Measurements from ENCODE around the gene SRPRA. TPM values are rescaled to one million over a fixed set of nuclear protein-coding genes. Genes with fewer than 3 reads are reported as not detected.
"Not testable (repeated sequence)": the region's sequence is repeated elsewhere in the genome, so short reads cannot be mapped to it uniquely, and the experiment has no call there.

SRPRA gene
- polyA plus RNA-seq, 1 donor, result 56.5 TPM

DNA sequence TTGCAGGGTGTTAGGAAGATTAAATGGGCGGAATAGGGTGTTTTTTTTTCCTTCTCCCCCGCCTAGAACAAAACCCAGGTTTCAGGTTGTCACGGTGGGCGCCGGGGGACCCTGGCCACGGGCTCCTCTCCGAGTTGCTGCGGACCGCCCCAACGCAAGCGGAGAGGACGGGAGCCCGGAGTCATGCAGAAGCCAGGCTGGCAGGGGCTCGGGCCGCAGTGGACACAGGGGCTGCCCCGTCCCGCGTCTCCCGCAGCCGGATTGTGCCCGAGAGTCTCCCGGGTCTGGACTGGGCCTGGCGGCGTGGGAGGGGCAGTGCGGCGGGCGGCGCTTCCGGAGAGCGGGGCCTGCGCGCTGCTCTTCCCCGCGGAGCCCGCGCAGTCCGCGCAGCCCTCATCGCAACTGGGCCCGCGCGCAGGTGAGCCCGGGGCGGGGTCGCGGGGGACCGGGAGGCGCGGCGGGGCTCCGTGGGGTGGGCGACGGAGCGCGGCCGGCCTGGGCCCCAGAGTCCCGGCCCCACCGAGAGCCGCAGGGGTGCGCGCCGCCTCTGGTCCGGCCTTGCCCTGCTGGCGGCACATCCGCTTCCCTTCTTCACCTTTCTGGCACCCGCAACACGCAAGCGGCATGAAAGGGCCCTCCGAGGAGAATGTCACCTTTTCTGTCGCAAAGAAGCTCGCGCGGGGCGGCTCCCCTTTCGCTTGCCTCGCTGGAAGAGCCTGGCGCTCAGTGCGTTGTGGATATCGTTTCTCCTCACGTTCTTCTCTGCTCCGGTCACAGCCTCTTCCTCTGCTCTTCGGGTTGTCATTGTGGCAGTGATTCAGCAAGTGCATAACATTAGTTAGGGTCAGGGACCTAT is 14.3 kb upstream of the SRPRA start, which contains the start of gene TIRAP:
TIRAP (plus strand) TSS at position 358 of the 856 bp plus-strand sequence. CDS start 7,802 bp downstream, outside the sequence.
- no peak for DNase-seq (ENCODE audit: low read depth)

DNA sequence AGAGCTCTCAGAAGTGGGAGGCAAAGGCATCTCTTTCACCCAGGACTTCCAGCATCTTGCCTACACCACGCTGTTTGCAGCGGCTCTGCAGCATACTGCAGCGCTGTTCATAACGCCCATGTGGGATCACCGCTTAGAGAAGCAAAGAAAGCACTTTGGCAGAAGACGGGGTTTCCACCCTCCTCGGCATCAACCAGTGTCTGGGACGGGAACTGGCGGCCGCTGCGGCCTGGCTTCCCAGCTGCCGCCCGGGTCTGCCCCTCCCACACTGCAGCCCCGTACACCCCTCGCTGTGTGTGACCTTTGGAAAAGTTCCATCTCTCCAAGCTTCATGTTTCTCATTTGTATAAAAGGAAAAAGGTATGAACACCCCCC is 13.7 kb upstream of the SRPRA start:
- DNase-seq (ENCODE audit: low read depth), result no peak

DNA sequence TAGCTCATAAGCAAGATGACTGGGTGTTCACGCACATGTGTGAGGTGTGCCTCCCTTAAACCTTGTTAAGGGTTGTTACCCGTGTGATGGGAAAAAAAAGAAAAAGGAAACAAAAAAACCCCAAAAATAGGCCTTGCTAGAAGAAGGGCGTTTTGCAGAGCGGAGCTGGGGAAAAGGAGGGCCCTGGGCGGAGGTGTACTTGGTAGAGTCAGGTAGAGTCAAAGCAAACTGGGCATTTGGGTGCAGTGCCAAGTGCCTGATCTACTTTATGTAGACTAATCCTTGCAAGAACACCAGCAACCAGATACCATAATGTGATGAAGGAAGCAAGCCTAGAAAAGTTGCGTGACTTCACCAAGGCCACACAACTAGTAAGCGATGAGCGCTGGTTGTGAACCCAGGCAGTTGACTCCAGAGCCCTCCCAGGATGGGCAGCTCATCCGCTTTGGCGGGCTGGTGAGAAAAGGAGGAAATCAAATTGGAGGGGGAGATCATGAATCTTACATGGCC is 13.0 kb upstream of the SRPRA start:
- DNase-seq (ENCODE audit: low read depth), result no peak

DNA sequence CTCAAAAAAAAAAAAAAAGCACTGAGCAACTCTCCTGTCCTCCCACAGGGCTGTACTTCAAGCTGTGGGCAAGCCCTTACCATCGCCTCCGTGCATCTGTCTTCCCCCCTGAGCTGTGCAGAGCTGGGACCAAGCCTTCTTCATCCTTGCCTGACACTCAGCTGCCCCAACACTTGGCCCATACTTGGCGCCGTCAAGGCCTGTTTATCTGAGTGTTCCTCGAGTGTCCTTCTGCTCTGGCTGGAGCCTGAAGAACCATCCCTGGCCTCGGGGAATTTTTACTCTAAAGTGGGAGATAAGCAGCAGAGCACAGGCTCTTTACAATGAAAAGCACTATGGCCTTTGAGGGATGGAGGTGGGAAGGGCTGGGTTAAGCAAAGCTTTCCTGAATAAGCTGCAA is 12.6 kb upstream of the SRPRA start:
- no peak for DNase-seq (ENCODE audit: low read depth)

DNA sequence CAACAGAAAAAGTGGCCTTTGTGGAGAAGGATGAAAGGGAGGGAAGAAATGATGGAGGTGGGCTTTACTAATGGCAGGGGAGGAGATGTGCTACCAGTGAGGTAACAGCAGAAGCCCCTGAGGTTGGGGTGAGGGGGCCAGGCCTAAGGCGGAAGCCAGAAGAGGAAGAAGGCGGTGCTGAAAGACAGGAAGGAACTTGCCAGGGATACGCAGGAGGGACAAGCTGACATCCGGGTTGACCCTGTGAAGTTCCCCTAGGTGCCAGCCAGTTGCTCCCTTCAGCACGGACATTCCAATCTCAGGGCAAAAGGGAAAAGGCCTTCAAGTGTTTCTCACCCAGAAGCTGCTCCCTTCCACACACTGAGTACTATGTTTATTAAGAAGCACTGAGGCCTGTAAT is 11.9 kb upstream of the SRPRA start:
- DNase-seq (ENCODE audit: low read depth), result no peak

DNA sequence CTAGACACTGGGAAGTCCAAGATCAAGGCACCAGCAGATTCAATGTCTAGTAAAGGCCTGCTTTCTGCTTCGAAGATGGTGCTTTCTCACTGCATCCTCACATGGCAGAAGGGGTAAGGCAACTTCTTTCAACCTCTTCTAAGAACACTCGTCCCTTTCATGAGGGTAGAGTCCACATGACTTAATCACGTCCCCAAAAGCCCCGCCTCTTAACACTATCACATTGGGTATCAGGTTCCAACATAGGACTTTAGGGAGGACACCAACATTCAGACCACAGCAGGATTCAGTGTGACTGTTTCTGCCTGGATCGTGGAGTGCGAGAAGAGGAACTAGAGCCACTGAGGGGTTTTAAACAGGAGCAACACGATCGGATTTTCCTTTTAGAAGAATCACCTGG is 10.5 kb upstream of the SRPRA start:
- DNase-seq (ENCODE audit: low read depth), result no peak

DNA sequence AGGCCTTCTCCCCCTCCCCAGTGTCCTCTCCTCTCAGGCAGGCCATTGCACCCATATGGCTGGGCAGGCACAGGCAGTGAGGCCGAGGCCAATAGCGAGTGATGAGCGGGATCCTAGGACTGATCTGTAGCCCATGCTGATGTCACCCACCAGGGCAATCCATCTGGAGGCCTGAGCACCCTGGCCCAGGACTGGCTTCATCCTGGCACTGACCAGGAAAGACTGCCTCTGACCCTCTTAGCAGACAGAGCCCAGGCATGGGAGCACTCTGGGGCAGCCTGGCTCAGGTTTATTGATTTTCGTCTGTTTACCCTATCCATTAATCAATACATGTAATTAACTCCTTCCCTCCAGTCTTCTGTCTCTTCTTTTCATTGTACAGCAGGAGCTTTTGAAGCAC is 9.1 kb upstream of the SRPRA start:
- no peak for DNase-seq (ENCODE audit: low read depth)

DNA sequence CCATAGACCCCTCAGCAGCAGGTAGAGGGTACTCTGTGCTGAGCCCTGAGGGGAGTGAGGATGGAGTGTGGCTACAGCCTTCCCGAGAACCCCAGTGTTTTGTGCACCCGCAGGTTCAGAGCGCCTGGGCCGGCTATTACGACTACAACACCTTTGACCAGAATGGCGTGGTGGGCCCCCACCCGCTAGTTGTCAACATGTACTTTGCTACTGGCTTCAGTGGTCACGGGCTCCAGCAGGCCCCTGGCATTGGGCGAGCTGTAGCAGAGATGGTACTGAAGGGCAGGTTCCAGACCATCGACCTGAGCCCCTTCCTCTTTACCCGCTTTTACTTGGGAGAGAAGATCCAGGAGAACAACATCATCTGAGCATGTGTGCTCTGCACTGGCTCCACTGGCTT is 8.6 kb upstream of the SRPRA start:
- DNase-seq (ENCODE audit: low read depth), result no peak

DNA sequence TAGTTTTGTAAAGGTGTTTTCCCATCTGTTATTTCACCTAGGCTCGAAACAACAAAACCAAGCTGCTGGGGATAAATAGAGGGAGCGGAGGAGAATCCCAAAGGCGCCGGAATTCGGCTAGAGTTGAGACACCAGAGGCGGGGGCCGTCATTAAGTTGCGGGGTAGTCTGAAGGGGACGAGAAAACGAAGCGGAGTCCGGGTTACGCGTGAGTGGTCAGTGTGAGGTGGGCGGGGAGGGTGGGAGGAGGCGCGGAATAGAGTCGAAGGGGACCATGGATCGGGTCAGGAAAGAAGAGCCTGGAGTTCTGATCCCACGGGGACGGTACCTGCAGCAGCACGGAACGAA is 361 bp downstream of the SRPRA start:
- no peak for DNase-seq (ENCODE audit: low read depth)

DNA sequence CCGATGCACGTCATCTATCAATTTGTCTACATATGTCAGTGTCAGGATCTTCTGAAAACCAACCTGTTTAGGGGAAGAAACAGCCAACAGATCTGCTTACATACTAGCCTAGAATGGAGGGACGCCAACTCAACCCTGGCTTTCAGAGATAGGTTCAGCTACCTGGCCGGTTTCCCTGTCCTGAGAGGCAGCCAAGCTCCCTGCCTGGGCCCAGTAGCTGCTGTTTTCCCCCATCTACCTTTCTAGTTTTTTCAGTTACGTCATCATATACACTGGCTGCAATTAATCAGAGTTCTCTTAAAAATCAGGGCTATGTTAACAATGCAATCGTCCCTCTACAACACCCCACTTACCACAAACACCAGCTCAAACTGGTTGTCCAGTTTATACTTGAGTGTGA is 1.0 kb downstream of the SRPRA start:
- DNase-seq (ENCODE audit: low read depth), result no peak

DNA sequence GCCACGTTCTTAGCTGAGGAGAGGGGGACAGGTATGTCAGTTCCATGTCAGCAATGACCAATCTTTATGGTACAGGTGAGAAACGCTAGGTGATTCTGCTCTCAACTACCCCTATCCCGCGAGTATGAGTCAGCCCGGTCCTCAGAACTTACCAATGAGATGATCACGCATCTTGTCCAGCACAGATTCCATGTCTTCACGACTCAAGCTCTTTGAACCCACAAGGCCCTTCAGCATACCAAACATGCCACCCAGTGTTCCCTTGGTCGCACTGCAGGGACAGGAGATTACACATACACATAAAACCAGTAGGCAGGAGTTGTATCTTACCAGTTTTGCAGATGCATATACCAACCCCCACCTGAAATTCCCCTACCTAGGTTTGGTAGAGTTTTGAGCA is 2.9 kb downstream of the SRPRA start:
- no peak for DNase-seq (ENCODE audit: low read depth)

DNA sequence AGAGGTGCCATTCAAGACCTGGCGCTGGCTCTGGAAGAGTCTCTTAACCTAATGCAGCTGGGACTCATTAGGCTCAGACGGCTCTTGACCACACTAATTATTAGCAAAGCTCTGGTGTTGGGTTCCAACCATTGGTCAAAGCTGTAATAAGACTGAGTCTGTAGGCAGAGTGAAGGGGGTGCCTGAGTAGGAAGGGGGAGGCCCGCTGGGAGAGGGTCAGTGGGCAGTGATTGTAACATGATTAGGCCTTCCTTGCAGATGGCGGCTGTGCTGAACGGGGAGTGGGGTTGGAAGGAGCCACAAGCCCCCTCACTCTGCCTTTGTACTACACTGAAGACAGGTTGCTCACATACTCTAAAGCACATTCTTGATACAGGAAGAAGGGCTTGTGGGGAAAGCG is 5.2 kb downstream of the SRPRA start:
- no peak for DNase-seq (ENCODE audit: low read depth)

DNA sequence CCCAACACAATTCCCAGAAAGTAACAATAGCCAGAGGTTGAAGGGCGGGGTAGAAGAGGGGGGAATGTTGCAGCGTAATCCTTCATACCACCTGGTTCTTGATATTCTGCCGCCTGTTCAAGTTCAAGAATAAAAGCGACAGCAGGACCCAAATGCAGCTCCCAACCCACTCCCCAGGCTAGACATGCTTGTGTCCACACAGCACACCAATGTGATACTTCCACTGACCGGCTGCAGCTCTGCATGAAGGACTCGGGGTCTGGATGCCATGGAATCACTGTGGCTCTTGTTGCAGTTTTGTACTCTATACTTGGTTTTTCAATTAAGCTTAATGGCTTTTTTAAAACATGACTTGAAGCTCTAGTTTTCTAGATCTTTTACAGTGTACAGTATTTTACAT is 6.5 kb downstream of the SRPRA start:
- DNase-seq (ENCODE audit: low read depth), result no peak

DNA sequence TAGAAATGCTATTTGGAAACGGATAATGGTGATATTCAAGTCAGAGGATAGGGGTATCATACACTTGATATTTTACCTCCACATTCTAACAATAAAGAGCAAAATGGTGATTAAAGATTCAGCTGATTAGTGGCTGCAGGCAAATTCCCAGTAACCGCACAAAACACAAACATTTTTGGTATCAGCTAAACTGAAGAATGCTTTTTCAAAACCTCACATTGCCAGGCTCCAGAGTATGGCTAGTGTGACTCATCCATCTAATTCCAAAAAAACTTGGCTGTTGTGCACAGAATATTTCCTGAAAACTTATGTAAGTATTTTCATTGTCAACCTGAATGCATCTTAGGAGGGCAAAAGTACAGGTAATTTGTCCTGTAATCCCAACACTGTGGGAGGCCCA is 10.9 kb downstream of the SRPRA start:
- DNase-seq (ENCODE audit: low read depth), result no peak

DNA sequence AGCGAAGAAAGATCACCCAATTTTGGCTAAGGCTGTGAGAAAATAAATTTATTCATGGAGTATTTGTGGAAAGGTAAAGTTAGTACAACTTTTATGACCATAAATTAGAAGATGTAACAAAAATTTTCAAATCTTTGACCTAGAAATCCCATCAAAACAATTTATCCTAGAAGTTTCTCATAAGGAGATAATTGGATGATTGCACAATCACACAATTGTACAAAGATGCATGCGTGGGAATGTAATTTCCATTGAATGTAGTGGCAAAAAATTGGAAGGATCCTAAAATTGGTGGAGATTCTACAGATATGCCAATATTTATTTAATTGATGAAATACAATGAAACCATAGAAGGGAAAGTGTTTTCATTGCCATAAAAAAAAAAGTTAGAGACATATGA is 11.6 kb downstream of the SRPRA start:
- no peak for DNase-seq (ENCODE audit: low read depth)

DNA sequence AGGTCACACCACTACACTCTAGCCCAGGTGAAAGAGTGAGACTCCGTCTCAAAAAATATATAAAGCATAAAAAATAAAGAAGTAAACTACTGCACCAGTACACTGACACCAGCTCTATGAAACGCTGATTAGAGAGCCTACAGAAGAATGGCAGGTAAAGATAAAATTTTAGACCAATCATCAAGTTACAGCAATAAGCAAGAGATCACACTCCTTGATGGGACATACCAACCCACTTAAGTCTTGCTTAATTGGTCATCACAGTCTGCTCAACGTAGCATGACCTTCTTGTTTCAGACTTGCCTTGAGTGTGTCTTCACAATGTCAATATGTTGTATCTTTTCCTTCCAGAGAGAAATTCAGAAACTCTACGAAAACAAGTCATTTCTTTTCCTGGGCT is 12.5 kb downstream of the SRPRA start:
- DNase-seq (ENCODE audit: low read depth), result no peak

DNA sequence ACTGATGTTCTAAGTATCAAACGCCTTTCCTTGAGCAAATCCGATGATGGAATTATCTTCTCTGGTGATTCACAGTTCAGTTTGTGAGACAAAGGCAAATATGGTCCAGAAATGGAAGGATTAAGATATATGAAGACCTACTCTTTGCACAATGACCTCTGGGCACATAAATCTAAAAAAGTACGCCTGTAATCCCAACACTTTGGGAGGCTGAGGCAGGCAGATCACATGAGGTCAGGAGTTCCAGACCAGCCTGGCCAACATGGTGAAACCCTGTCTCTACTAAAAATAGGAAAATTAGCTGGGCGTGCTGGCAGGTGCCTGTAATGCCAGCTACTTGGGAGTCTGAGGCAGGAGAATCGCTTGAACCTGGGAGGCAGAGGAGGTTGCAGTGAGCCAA is 13.2 kb downstream of the SRPRA start:
- DNase-seq (ENCODE audit: low read depth), result not testable (repeated sequence)

DNA sequence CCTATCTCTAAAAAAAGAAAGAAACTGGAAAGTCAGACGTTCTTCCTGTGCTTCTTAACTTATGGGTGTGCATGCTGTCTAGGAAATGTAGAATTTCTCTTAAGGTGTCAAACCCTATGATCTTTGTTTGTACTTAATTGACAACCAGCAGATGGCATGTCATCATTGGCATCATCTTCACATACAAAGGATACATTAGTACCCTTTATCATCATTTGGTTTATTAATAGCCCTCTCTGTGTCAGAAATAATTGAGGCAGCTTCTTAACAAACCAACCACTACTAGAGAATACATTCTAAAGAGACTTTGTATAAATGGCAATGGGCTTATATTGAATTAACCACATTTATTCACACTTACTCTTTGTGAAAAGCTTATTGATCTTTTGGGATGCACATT is 13.9 kb downstream of the SRPRA start:
- no peak for DNase-seq (ENCODE audit: low read depth)

DNA sequence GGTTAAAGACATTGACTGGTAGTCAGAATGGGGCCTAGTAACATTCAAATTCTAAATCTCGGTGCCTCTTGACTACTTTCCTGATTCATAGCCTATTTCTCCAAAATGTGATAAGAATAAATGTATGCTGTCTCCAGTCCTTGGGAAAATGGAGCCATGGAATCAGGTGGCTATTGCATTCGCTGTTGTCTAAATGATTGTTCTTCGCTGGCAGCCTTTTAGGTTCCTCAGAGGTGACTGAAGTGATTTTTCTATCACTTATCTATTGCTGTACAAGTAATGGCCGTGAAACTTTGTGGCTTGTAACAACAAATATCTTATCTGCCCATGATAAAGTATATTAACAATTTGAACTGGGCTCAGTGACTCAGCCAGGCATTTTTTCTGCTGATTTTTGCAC is 15.4 kb downstream of the SRPRA start:
- no peak for DNase-seq (ENCODE audit: low read depth)

DNA sequence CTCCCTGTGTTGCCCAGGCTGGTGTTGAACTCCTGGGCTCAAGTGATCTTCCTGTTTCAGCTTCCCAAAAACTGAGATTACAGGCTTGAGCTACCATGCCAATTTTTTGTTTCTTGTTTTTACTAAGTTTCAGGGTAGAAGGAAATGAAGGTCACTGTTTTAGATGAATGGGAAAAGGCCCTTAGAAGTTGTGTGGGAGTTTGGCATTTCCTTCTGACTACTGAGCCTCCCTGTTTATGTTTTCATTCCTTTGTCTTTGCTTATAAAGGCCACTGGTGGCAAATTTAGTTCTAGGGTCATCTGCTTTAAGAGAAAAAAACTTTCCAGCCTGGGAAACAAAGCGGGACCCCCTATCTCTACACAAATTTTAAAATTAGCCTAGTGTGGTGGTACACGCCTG is 22.1 kb downstream of the SRPRA start:
- no peak for DNase-seq (ENCODE audit: low read depth)

DNA sequence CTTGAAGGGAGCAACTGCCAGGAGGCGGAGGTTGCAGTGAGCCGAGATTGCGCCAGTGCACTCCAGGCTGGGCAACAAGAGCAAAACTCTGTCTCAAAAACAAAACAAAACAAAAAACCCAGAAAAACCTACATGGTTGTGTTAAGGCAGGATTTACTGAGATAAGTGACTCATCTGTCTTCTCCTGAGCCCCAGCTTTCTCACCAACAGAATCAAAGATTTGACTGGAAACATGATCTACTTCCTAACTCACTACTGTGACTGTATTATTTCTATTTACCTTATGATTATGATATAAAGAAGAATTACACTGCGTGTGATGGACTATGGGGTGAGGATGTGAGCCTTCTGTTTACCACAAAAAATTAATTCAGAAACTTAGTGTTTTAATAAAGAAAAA is 35.3 kb downstream of the SRPRA start:
- no peak for DNase-seq (ENCODE audit: low read depth)

DNA sequence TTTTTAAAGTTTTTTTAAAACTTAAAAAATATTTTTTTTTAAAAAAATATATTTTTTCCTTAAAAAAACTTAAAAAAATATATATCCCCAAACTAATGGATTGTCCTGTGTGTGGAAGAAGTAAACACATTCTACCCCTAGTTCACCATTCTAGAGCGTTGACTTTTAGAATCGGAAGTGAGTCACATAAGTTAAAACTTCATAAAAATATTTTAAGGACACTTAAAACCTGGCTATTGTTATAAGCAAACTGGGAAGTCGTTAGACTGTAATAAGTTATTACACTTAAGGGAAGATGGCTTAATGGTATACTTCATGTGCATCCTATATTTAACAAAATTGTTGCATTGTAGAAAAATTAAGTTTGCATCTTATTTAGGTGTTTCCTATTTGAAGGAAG is 36.0 kb downstream of the SRPRA start:
- DNase-seq (ENCODE audit: low read depth), result no peak

DNA sequence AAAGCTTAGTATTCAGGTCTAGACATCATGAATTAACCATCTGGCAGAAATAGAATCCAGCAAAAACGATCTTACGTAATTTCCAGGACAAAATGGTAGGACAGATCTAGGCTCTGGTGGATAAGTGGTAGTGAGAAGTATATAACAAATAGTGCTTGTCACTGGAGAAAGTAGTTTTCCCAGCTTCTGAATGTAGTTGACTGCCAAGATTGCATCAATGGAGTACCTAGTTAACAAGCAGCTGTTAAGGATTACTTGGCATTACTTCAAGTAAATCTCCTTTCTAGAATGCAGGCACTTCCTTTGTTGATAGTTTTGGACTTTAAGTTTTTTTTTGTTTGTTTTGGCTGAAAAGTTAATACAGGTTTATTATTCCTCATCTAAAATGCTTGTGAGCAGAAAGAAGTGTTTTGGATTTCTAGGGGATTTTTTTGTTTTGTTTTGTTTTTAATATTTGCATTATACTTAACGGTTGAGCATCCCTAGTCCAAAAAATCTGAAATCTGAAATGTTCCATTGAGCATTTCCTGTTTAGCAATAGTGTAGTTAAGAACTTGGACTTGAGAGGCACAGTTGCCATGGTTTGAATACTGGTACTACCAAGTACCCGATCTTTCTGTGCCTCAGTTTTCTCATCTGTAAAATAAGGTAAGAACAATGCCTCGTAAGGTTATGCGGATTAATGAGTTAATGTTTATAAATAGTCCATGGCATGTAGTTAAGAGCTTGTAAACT is 36.8 kb downstream of the SRPRA start:
- no peak for DNase-seq (ENCODE audit: low read depth)
